Measurements from ENCODE around the gene PCDH9. TPM values are rescaled to one million over a fixed set of nuclear protein-coding genes. Genes with fewer than 3 reads are reported as not detected.
"Not testable (repeated sequence)": the region's sequence is repeated elsewhere in the genome, so short reads cannot be mapped to it uniquely, and the experiment has no call there.

Gene PCDH9
- polyA plus RNA-seq, 3 donors, result 0.03 TPM; not detected in 1

- DNase-seq, result no peak
- no peak overlapping the region for H3K4me3 Mint-ChIP-seq
Measured at GRCh38 chr13:66886264-66886663, 343.9 kb downstream of the PCDH9 start.

GRCh38 chr13:66881170-66881569 lies 349.0 kb downstream of the PCDH9 start:
- H3K79me2 ChIP-seq (ENCODE audit: insufficient read depth, low read length); H3K4me2 ChIP-seq (replicated peaks; ENCODE audit: extremely low read depth, low read length, poor library complexity, severe bottlenecking); H3K36me3 Mint-ChIP-seq; H3K9me3 Mint-ChIP-seq; H3K27ac ChIP-seq (ENCODE audit: low read depth in 1 of 2, low read length in 2 of 2); H3K4me1 Mint-ChIP-seq; H3K4me3 ChIP-seq (replicated peaks in 1 of 3; ENCODE audit: low read depth in 2 of 3, low read length in 3 of 3); H3K36me3 ChIP-seq (replicated peaks in 1 of 2; ENCODE audit: control insufficient read depth in 1 of 2, insufficient read depth in 2 of 2, low read length in 2 of 2); DNase-seq; H2AFZ ChIP-seq (ENCODE audit: insufficient read depth, low read depth, low read length, poor library complexity, severe bottlenecking); H3K4me3 Mint-ChIP-seq; H3K27ac Mint-ChIP-seq; H4K20me1 ChIP-seq (ENCODE audit: insufficient read depth, low read length); H3K9ac ChIP-seq (ENCODE audit: insufficient read depth, low read length, poor library complexity, severe bottlenecking); intact Hi-C loops (cut with micrococcal nuclease); H3K27me3 Mint-ChIP-seq (ENCODE audit: low read depth in 3 of 3); H3K27me3 ChIP-seq (ENCODE audit: control insufficient read depth in 2 of 2, insufficient read depth in 2 of 2, low read length in 2 of 2); H3K9me3 ChIP-seq (replicated peaks in 1 of 2; ENCODE audit: control insufficient read depth in 1 of 2, insufficient read depth in 1 of 2, low read length in 2 of 2); H3K4me1 ChIP-seq (ENCODE audit: control insufficient read depth in 1 of 2, insufficient read depth in 2 of 2, low read length in 2 of 2): not testable (repeated sequence)
- no CpG with 5 or more reads among the region's 2 CpGs for WGBS (ENCODE audit: insufficient coverage)

More at GRCh38 chr13:66886264-66886663, 343.9 kb downstream of the PCDH9 start:
- Histone ChIP-seq H3K79me2 (ENCODE audit: insufficient read depth, low read length) (no peaks in the 10 kb centered on the region), H3K27me3 (ENCODE audit: control insufficient read depth in 2 of 2, insufficient read depth in 2 of 2, low read length in 2 of 2) (no peaks in the 10 kb centered on the region), H3K4me3 (replicated peaks in 1 of 3; ENCODE audit: low read depth in 2 of 3, low read length in 3 of 3) (no peak overlapping the region), H4K20me1 (ENCODE audit: insufficient read depth, low read length) (no peaks in the 10 kb centered on the region), H3K4me2 (replicated peaks; ENCODE audit: extremely low read depth, low read length, poor library complexity, severe bottlenecking) (no peak overlapping the region), H3K4me1 (ENCODE audit: control insufficient read depth in 1 of 2, insufficient read depth in 2 of 2, low read length in 2 of 2) (no peaks in the 10 kb centered on the region), H3K27ac (ENCODE audit: low read depth in 1 of 2, low read length in 2 of 2) (no peak overlapping the region), H3K9me3 (replicated peaks in 1 of 2; ENCODE audit: control insufficient read depth in 1 of 2, insufficient read depth in 1 of 2, low read length in 2 of 2) (no peaks in the 10 kb centered on the region), H2AFZ (ENCODE audit: insufficient read depth, low read depth, low read length, poor library complexity, severe bottlenecking) (no peak overlapping the region), H3K36me3 (replicated peaks in 1 of 2; ENCODE audit: control insufficient read depth in 1 of 2, insufficient read depth in 2 of 2, low read length in 2 of 2) (no peaks in the 10 kb centered on the region), H3K9ac (ENCODE audit: insufficient read depth, low read length, poor library complexity, severe bottlenecking) (no peak overlapping the region)
- Mint-ChIP-seq H3K4me1 (no peaks in the 10 kb centered on the region), H3K9me3 (peaks cover 0 to 6% (median 0%) of the 10 kb centered on the region in 7 donors), H3K27me3 (ENCODE audit: low read depth in 3 of 3) (no peaks in the 10 kb centered on the region), H3K36me3 (no peaks in the 10 kb centered on the region), H3K27ac (no peak overlapping the region)
- TF ChIP-seq CTCF (IDR thresholded peaks at IDR 0.05), result no peak
- 80% methylated on average over 2 of the region's 4 CpGs for WGBS (ENCODE audit: insufficient coverage)
- intact Hi-C loops (cut with micrococcal nuclease), result no loop called here
